Fibroblast of the aortic adventitia (primary cell): ENCODE data around the gene CANT1. TPM values are rescaled to one million over a fixed set of nuclear protein-coding genes. Genes with fewer than 3 reads are reported as not detected.
"Not testable (repeated sequence)": the region's sequence is repeated elsewhere in the genome, so short reads cannot be mapped to it uniquely, and the experiment has no call there.

Experiments used
- DNase-seq: peaks from one replicate; pipeline ENCODE4 v3.0.0-alpha.2; 2010; ENCODE audit warnings: low read depth
- H3K4me3 ChIP-seq: 2 replicates; pipeline ENCODE4 v1.5.1; 2011; ENCODE audit warnings: low read depth, mild to moderate bottlenecking, control low read depth, low read length, moderate library complexity
- CTCF ChIP-seq: IDR thresholded peaks from 2 replicates; pipeline ENCODE4 v1.5.1; 2011; ENCODE audit warnings: mild to moderate bottlenecking, low read length, control low read depth, inconsistent platforms; ENCODE audit not compliant: insufficient read depth
- total RNA-seq: library from RNA; depleted of rRNA; stranded (reverse); fragments of >200 nt; gene quantifications from 2 replicates; pipeline ENCODE4 v1.2.3, GENCODE V29; 2012; ENCODE audit warnings: low replicate concordance

The CANT1 gene
- total RNA-seq, 1 donor = 53.0 TPM

- no peak overlapping the region for H3K4me3 ChIP-seq
- TF ChIP-seq CTCF = no peak
- DNase-seq = peak; percentile 87
Measured at GRCh38 chr17:79022507-79022991, 13.0 kb upstream of the CANT1 start.

GRCh38 chr17:79021929-79022328, 12.4 kb upstream of the CANT1 start:
- H3K4me3 ChIP-seq, DNase-seq: not testable (repeated sequence)

GRCh38 chr17:79020631-79021301, 11.2 kb upstream of the CANT1 start:
- H3K4me3 ChIP-seq = no peak overlapping the region
- peak; percentile 55 for DNase-seq
- TF ChIP-seq CTCF = no peak

GRCh38 chr17:79019632-79020584, 10.3 kb upstream of the CANT1 start:
- peak overlapping the region; percentile 6 for H3K4me3 ChIP-seq
- peak; percentile 75 for TF ChIP-seq CTCF
- DNase-seq = peak; percentile 88

GRCh38 chr17:79019261-79019631, 9.7 kb upstream of the CANT1 start:
- no peak for DNase-seq
- no peak for TF ChIP-seq CTCF

GRCh38 chr17:79018370-79018695, 8.8 kb upstream of the CANT1 start:
- DNase-seq = no peak
- no peak for TF ChIP-seq CTCF
- no peak overlapping the region for H3K4me3 ChIP-seq

More at GRCh38 chr17:79019261-79019631, 9.7 kb upstream of the CANT1 start:
- H3K4me3 ChIP-seq = no peak overlapping the region
